GM21723 (cell line): ENCODE results near the gene IL17REL.

Source experiments
- ATAC-seq: cut with Tn5 transposase; IDR thresholded peaks from one replicate; pipeline ENCODE4 v1.9.1; 2021; ENCODE audit warnings: mild to moderate bottlenecking, moderate library complexity; ENCODE audit not compliant: unreplicated experiment

IL17REL gene

DNA sequence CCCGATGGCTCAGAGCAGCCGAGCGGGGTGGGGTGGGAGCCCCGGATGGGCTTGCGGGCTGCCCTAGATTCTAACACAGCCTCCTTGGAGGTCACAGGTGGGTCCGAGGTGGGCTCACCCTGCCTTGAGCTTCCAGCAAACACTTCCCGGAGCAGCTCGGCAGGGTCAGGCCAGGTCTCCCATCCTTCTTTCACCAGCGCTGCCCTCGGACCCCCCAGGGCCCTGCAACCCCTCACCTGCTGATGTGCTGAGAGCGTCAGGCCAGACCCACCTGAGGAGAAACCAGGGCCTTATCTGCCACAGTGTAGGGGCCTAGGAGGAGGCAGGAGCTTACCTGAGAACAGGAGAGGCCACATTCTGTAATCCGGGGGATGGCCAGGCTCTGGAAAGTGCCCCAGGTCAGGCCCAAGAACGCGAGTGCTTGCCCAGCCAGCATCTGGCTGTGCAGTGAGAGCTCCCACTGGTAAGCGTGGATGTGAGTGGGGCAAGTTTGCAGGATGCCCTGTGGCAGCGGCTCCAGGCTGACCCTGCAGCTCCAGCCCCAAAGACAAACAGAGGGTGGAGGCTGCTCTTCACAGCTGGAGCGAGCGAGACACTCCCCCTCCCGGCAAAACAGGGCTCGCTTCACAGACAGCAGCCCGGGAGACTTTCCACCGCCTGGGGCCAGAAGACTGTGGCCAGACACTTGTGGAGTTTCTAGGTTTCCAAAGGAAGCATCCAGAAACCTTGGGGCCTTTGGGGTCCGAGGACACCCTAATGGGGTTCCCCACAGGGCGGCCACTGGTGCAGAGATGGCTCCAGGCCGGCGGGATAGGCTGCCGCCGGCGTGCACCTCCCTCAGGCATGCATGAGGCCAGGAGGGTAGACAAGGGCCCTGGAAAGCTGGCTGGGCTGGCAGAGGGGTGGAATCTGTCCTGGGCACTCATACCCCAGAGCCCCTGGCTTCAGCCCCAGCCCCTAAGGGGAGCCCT is at the start of gene IL17REL:
IL17REL (minus strand) TSS at position 555 of the 971 bp plus-strand sequence; CDS start at position 436, 119 bp downstream.
- ATAC-seq = no peak

DNA sequence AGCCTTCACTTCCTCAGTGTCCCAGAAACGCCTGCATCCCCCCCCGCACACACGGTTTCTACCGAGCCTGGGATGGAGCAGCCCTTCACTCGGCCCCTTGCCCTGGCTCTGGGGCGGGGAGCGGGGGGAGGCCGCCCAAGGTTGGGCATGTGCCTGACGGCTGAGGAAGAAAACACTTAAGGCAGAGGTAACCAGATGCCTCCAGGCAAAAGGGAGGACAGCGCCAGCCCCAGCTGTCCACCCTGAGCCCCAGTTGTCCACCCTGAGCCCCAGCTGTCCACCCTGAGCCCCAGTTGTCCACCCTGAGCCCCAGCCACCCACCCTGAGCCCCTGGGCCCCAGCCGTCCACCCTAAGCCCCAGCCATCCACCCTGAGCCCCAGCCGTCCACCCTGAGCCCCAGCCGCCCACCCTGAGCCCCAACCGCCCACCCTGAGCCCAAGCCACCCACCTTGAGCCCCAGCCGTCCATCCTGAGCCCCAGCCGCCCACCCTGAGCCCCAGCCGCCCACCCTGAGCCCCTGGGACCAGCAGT is 49.3 kb upstream of the IL17REL start:
- no peak for ATAC-seq

DNA sequence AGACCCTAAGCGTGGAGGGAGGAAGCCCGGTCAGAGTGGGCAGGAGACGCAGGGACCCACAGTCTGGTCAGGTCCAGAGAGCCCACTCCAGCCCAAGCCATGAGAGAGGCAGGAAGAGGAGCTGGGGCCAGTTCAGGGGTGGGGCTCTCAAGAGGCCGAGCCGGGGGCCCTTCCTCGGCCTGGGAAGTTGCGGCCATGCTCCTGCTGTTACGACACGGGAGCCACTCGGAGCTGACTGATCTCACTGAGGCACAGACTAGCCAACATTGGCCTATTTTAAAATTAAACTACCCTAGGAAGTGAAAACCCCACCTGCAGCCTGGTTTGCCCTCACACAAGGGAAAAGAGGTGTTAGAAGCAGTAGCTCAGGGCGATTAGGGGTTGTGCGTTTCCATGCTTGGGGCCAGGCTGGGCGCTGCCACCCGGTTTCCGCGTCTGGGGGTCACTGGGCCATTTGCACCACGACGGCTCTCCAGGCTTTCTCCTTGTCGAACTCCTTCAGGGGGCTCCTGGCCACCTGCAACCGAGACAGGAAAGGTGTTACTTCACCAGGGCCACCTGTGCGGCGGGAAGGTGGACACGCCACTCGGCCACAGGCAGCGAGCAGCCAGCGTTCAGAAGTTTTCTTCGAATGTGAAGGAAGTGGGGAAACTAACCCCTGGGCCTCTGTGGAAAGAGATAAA is 48.7 kb upstream of the IL17REL start:
- ATAC-seq = no peak

DNA sequence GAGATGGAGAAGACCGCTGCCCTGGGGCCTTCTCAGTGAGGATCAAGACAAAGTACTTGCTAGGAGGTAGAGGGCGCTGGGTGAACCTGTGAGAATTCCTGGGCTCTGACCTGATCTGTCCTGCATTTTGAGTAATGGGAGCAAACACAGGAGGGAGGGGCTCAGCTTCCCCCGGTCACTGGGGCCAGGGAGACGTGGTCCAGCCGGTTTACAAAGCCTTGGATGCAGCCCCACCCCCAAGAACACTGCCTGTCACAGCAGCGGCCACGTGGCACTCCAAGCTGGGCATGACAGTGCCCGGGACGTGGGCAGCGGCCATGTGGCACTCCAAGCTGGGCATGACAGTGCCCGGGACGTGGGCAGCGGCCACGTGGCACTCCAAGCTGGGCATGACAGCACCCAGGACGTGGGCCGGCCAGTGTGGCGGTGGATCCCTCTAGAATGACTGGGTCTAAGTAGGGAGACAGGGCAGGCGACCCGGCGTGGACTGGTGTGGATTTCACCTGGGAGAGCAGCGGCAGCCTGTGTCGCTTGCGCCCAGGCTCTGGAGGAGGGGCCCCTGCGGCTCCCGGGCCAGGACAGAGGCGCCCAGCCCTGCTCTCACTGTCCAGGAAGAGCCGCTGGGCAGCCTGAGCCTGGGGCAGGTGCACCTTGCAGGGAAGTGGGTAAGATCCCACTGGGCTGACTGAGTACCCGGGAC is 48.0 kb upstream of the IL17REL start:
- no peak for ATAC-seq

DNA sequence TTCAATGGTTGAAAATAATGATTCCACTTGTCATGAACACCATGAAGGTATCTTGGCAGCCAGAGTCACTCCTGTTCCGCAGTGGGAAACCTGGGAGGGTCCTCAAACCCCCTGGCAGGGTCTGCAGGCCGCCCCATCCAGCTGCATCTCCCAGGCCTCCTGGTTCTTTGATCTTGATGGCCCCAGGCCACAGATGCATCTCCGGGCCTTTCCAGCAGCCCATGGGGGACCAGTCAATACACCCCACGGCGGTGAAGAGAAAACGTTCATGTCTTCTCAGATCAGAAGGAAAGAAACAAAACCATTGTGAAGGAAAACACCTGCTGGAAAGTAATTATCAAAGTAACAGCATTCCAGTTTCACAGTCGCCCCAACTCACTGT is 47.3 kb upstream of the IL17REL start:
- ATAC-seq = no peak

DNA sequence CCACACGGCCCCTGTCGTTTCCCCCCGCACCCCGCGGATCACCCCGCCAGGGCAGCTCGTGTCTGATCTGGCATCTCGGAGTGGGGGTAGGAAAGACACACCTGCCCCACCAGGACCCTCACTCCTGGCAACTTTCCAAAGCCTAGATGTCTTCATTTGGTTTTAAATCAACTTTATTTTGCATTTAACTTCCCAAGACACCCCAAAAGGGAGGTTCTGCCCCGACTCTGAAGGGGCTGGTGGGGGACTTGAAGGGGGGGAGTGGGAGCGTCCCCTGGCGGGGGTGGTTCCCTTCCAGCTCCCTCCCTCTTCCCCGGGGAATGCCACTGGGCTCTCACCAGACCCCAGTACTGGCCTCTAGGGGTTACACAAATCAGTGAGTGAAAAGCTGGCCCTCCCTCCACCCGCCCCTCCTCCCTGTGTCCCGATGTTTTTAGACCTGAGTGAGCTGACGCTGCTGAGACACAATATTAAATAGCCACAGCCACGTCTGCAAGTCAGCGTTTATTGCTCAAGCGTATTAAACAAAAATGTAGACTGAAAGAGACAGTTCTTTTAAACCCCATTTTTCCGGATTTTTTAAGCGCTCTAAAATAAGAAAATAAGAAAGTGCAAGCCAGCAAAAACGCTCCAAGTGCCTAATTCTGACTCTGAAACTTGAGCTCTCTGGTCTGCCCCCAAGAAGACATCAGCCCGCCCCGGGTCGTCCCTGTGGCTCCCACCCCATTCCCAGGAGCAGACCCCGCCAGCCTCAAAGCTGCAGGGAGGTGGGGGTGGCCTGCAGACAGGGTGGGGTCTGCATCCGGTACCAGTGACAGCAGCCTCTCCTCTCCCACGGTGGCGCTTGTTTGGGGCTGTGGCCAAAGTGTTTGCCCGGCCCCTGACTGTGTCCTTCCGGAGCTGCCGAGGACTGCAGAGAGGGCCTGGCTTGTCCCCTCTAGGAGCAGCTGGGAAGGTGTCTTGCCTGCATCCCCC is 46.6 kb upstream of the IL17REL start:
- ATAC-seq = no peak

DNA sequence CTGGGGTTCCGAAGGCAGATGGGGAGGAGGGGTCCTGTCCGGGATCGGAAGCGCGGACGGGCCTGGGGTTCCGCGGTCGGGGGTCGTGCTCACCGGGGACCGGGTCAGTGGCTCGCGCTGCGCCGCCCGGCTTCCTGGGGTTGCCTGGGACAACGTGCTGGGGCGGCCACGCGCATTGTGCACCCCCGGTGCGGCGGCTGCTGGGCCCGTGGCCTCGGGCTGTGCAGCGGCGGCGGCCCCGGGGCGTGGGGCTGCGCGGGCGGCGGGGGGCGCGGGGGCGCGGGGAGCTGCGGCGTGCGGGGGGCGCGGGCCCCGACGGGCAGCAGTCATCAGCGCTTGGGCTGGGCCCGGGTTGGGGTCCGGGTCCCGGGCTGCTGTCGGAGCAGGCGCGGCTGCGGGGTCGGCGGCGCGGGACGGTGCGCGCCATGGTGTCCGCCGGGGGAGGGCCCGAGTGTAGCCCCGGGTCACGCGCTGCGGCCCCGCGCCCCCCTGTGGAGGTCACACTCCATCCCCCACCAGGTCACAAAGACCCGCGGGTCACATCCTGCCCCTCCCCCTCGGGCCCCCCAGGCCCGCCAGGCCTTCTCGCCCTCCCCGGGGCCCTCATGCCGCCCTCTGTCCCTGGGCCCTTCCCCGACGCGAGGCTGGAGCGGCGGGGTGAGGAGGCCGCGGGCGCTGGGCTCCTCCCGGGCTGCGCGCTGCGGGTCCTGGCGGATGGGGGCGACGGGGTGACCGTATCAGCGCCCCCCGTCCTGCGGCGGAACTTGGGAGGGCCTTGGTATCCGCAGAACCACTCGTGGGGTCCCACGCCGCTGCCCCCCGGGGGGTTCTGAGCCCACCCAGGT is 45.7 kb upstream of the IL17REL start, which contains the start of gene TTLL8:
TTLL8 (minus strand) TSS at position 238 of the 845 bp plus-strand sequence.
- ATAC-seq = no peak

DNA sequence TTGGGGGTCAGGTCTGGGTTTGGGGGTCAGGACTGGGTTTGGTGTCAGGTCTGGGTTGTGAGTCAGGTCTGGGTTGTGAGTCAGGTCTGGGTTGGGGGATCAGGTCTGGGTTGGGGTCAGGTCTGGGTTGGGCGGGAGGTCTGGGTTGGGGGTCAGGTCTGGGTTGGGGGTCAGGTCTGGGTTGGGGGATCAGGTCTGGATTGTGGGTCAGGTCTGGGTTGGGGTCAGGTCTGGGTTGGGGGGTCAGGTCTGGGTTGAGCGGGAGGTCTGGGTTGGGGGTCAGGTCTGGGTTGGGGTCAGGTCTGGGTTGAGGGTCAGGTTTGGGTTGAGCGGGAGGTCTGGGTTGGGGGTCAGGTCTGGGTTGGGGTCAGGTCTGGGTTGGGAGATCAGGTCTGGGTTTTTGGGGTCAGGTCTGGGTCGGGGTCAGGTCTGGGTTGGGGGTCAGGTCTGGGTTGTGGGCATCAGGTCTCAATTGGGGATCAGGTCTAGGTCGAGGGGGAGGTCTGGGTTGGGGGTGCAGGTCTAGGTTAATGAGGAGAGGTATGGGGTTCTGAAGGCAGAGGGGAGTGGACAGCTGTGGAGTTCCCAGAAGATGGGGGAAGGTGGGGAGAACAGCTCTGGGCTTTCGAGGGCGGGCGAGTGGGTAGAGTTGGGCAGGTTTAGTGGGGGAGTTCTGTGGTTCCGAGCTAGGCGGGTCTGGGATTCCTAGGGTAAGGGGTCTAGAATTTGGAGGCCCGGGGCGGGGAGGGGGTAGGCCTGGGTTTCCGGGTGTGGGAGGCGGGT is 44.9 kb upstream of the IL17REL start:
- ATAC-seq = no peak

DNA sequence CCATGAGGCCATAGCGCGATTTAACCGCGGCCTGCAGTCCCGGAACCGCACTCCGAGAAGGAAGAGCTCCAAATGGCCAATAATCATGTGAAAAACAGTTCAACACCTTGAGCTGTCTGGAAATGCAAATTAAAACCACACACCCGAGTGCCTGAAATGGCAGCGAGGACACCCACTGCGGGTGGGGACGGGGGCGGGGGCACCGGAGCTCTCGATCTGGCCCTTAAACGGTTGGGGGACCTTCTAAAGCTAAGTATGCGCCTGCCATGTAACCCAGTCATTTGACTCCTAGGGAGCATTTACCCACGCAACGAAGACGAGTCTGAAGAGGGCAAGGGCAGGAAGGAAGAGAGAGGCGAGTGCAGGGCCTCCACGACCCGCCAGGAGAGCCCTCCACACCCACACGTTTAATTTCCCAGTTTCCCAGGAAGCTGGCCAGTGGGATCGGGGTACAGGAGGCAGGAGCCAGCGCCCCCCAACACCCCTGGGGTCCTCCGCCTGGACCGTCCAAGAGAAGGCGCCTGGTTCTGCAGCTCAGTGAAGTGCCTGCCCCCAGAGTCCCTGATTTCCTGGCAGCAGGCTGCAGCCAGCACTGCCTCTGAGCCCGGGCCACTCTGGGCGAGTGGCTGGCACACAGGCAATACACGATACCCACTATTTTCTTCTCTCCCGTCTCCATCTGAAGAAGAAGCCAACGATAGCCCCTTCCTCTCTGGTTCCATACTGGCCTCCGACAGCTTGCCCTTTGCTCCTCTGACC is 43.8 kb upstream of the IL17REL start:
- no peak for ATAC-seq

DNA sequence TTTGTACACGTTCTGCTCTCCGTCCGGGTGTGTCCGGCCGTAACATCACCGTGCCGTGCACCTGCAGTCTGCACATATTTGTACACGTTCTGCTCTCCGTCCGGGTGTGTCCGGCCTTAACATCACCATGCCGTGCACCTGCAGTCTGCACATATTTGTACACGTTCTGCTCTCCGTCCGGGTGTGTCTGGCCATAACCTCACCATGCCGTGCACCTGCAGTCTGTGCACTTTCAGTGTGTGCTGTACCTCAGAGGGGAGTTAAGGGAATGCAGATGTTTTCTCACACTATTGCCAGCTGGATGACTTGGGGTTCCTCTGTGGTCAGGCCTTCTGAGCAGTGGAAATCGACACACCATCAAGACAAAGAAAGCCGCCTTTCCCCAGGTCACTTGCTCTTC is 41.3 kb upstream of the IL17REL start:
- no peak for ATAC-seq

DNA sequence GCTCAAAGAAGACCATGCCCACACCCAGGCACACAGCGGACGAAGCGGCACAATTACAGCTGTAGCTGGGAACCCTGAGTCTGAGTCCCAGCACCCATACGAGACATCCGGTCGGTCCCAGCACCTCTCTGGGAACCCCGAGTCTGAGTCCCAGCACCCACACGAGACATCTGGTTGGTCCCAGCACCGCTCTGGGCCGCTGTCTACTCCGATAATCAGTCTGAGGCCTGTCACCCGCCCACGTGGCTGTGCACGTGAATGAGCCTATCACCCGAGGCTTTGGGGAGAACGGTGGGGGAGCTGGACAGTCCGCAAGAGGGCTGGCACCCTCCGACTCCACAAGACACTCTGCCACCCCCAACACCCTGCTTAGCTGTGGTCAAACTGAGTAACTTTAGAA is 39.4 kb upstream of the IL17REL start:
- ATAC-seq = no peak

DNA sequence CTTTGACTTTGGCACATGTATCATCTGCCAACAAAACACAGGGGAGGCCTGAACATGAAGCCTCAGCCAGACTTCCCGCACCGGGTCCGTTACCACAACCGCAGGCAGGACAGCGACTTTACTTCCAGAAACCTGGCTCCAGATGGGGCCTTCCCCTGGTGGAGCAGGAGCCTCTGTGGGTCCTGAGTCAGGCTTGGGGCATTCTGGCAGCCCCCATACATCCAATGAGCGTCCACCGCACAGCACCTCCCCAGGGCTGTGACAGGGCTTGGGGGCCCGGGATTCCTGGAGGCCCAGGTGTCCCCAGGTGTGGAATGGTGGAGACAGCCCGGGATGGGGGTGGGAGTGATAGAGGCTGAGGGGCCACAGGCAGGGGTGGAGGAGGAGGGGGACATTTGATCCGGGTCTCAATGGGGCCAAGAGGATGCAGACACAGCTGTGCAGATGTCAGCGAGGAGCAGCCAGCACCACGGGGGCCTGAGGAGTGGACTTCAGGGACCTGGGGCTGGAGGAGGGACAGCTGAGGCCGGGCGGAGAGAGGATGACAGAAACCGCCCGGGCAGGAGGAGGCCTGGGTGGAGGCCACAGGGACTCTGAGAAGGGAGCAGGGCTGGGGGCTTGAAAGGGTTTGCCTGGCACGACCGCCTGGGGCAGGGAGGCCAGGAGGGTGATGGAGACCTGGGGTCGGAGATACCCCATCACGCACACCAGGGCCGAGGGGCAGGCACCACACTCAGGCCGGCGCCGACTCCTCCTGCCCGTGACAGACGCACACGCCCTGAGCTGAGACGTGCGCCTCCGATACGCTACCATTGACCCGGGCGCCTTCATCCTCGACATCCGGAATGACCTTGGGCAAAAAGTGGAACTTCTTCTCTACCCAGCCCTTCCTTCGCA is 37.0 kb upstream of the IL17REL start:
- ATAC-seq = no peak

DNA sequence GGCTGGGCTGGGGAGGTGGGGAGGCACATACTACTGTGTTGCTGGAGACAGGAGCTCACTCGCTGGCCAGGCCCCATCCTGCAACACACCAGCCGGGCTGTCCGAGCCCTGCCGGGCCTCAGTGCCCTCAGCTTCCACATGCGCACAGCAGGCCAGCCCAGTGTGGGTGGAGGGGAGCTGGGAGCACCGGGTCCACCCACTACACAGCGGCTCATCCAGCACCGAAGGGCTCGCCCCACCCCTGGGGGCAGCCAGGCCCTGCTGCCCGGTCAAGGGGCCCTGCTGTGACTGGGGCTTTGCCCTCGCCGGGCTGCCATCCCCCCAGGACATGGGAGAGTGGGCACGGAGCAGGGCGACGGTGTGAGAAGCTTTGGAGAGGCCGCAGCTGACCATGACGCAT is 36.3 kb upstream of the IL17REL start:
- no peak for ATAC-seq

DNA sequence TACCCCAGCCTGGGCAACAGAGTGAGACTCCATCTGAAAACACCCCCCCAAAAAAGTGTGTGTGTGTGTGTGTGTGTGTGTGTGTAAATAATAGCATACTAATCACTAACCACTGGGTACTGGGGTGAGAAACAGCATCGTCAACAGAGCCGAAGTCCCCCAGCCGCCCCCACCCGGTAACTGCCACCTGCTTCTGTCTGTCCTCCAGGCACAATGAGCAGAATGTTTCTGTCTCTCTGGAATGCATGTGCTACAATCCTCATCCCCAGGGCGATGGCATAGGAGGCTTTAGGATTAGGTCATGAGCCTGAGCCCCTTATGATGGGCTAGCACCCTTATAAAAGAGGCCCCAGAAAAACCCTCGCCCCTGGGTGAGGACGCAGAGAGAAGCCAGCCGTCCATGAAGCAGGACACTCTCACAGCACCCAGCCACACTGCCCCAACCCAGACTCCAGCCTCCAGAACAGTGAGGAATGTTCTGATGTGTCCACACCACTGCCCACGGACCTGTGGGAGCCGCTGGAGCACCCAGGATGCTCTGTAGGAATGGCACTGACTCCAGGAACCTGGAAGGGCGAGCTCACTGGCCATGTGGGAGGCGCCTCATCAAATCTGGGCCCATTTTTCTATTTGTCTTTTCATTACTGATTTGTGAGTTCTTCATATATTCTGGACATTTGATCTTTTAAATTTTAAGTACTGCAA is 35.6 kb upstream of the IL17REL start:
- no peak for ATAC-seq

DNA sequence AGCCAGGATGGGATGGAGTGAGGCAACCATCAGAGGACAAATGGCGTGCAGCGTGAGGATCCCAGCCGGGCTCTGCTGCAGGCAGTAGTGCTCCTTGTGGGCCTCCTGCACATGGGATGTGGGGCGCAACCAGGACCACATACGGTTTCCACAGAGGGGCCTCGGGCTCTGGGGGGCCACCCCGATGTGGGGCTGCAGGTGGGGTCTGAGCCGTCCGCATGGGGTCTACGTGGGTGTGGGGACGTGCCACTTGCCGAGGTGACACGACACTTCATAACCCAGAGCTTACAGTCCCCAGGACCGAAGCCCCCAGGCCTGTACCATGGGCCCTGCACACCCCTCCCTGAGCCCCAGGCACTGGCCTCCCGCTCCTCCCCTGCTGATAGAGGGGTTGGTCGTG is 34.8 kb upstream of the IL17REL start:
- ATAC-seq = no peak
